Fibroblast of villous mesenchyme (primary cell): Measurements from ENCODE around the gene DDOST. TPM values are rescaled to one million over a fixed set of nuclear protein-coding genes. Genes with fewer than 3 reads are reported as not detected.
A peak's percentile ranks its signal among the peaks of the same experiment; 100 is the strongest.

ENCODE experiments used
- DNase-seq: peaks from one replicate; pipeline ENCODE4 v3.0.0-alpha.2; 2010; ENCODE audit warnings: low read depth
- H3K4me3 ChIP-seq: 2 replicates; pipeline ENCODE4 v1.5.1; 2011; ENCODE audit warnings: low read depth, mild to moderate bottlenecking, low read length
- total RNA-seq: library from RNA; depleted of rRNA; stranded (reverse); fragments of >200 nt; gene quantifications from 2 replicates; pipeline ENCODE4 v1.2.3, GENCODE V29; 2012
- TF ChIP-seq, protein P1 (sequence below): IDR thresholded peaks from 2 replicates; pipeline ENCODE4 v1.5.1; 2012; ENCODE audit warnings: low read depth, mild to moderate bottlenecking, low read length; ENCODE audit not compliant: insufficient read depth

DDOST gene
- total RNA-seq, 1 donor, result 203 TPM

DNA sequence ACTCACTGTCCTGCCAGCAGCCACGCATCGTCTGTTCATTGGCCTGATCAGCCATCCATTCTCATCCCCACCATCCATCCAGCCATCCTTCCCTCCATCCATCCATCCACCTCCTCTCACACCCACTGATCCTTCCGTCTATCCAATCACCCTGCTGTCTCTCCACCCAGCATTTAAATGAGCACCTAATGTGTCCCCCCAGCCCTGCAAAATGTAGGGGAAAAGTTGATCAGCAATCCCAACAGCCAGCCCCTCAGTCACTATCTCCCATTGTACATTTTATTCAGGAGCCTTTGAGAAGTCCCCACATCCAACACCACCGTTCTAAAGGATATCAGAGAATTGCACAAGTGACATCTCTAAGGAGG, 11.1 kb upstream of the DDOST start:
- no peak for DNase-seq
- H3K4me3 ChIP-seq, result no peak overlapping the region
- TF ChIP-seq, protein P1, sequence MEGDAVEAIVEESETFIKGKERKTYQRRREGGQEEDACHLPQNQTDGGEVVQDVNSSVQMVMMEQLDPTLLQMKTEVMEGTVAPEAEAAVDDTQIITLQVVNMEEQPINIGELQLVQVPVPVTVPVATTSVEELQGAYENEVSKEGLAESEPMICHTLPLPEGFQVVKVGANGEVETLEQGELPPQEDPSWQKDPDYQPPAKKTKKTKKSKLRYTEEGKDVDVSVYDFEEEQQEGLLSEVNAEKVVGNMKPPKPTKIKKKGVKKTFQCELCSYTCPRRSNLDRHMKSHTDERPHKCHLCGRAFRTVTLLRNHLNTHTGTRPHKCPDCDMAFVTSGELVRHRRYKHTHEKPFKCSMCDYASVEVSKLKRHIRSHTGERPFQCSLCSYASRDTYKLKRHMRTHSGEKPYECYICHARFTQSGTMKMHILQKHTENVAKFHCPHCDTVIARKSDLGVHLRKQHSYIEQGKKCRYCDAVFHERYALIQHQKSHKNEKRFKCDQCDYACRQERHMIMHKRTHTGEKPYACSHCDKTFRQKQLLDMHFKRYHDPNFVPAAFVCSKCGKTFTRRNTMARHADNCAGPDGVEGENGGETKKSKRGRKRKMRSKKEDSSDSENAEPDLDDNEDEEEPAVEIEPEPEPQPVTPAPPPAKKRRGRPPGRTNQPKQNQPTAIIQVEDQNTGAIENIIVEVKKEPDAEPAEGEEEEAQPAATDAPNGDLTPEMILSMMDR, result no peak

DNA sequence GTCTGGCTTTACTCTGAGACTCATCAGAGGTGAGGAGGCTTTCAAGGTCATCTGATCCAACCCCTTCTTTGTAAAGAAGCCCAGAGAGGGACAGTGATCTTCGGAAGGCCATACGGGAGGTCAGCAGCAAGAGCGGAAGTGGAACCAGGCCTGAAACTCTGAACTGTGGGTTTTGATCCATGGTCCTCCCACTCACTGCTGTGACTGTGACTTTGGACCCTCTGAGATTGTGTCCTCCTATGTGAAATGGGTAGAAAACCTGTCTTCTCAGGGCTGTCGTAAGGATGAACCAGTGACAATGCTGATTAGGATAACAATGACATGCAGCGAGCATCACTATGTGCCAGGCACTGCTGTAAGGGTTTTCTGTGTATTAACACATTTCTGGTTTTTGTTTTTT, 9.8 kb upstream of the DDOST start:
- TF ChIP-seq, protein P1, result no peak
- no peak overlapping the region for H3K4me3 ChIP-seq
- DNase-seq, result no peak

DNA sequence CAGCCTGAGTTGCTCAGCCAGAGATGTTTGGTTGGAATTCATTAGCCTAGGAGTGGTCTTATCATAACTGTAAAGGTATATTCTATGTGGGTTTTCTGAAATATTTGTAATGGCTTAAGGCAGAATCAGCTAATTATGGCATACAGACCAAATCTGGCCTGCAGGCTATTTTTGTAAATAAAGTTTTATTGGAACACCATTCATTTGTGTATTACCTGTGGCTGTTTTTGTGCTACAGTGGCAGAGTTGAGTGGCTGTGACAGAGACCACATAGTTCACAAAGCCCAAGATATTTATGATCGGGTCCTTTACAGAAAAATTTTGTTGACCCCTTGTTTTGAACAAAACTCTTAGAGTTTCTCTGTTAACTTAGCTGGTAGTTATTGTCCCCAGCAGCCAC, 7.4 kb upstream of the DDOST start:
- TF ChIP-seq, protein P1, result no peak
- DNase-seq, result no peak
- H3K4me3 ChIP-seq, result no peak overlapping the region

DNA sequence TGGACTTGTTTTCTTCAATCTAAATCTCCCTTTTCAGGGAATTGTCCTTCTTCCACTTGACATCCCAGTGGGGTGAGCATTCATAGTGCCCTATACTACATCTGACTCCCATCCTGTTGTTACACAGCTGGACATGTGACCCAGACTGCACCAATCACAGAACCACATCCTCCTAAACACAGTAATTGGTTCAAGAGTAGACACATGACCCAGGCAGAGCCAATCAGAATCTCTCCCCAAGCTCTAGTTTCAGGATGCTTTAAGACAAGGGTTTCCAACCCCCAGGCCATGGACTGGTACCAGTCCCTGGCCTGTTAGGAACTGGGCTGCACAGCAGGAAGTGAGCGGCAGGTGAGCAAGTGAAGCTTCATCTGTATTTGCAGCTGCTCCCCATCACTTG, 5.6 kb upstream of the DDOST start:
- TF ChIP-seq, protein P1, result no peak
- no peak for DNase-seq
- H3K4me3 ChIP-seq, result no peak overlapping the region

DNA sequence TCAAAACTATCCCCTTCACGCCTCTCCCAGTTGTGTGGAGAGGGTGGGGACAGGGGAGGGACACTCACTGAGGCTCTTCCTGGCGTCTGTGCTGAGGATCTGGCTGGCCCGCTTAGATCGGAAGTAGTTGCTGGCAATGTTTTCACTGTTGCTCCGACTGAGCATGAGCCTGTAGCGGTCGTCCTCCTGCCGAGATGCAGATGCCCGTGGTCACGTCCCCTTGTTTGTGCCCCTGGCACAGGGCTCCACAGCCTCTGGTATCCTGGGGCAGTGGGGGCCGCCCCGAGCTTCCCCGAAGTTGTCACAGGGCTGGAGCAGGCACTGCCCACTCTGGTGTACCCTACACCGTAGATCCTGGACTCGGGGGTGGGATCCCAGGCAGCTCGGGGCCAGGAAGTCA, 5.0 kb upstream of the DDOST start:
- H3K4me3 ChIP-seq, result no peak overlapping the region
- TF ChIP-seq, protein P1, result no peak
- DNase-seq, result no peak

DNA sequence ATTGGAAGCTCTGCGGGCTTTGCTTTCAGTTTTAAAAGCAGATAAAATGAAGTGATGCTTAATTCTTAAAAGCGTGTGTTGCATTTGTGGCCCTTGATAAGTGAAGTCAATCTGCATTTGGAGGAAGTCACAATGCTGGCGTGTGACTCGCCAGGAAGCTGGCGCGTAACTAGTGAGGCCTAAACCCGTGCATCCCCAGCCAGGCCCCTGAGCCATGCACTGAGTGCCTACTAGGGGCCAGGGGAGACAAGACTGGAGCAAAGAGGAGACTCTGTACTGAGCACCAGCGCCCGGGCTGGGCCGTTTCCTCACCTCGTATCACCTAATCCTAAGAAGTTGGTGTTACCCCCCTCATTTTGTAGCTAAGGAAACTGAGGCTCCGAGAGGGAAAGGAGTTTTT, 4.6 kb upstream of the DDOST start:
- no peak overlapping the region for H3K4me3 ChIP-seq
- TF ChIP-seq, protein P1, result no peak
- peak; percentile 19 for DNase-seq

DNA sequence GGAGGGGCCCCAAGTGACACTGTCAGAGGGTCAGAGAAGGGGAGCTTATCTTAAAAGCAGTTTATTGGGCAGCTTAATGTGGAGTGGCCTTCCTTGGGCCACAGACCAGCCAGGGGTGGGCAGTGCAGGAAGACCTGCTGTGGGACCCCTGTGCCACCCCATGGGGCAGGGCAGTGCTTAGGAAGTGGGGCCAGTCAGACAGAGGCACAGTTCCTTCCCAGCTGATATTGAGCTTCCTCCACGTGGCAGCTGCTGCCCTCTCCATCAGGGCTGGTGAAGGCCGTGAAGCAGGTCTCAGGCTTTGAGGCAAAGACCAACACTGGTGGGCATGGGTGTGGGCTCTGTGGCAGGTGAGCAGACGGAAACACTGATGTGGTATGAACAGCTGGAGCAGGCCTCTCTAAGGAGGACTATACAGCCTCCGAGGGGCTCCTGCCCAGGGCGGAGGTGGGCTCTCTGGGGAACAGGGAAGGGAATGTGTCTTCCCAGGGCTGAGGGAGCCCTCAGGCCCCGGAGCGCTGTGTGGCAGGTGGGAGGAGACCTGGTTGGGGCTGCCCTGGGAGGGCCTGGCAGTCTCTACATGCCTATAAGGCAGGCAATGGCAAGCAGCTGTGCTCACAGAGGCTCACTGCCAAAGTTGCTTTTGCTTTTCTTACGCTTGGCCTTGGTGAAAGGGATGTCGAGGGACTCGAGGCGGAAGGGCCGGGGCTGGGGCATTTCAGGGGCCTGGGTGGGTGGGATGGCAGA, 3.0 kb upstream of the DDOST start:
- TF ChIP-seq, protein P1, result no peak
- H3K4me3 ChIP-seq, result no peak overlapping the region
- DNase-seq, result no peak
